Measurements from ENCODE around the gene DPM2.

GRCh38 chr9:127887792-127888191, 49.9 kb downstream of the DPM2 start:
- TF ChIP-seq CTCF (IDR thresholded peaks at IDR 0.05; ENCODE audit: low read depth, low read length) (no peak), EZH2phosphoT487 (IDR thresholded peaks at IDR 0.05; ENCODE audit: low read depth) (no peak)

All from OCI-LY3 (cell line).